GM12874 (cell line): Measurements from ENCODE around the gene ZBTB7B.

Source experiments
- CTCF ChIP-seq: IDR thresholded peaks from 2 replicates; pipeline ENCODE4 v1.5.1; 2011; ENCODE audit warnings: low read depth, mild to moderate bottlenecking, control low read depth, low read length, moderate library complexity; ENCODE audit not compliant: insufficient read depth

ZBTB7B gene

GRCh38 chr1:155061381-155062150 is 59.0 kb downstream of the ZBTB7B start:
- peak; percentile 99 for TF ChIP-seq CTCF

GRCh38 chr1:155062151-155062686 is 59.6 kb downstream of the ZBTB7B start:
- peak; percentile 24; the same call in 1 of the 2 replicates for TF ChIP-seq CTCF

- peak; percentile 99 for TF ChIP-seq CTCF
These were observed 60.3 kb downstream of the ZBTB7B start for GRCh38 chr1:155062702-155063411.

GRCh38 chr1:155063550-155064110 is 61.0 kb downstream of the ZBTB7B start, which contains the start of gene EFNA4:
TSS of gene EFNA4 (plus strand) at chr1:155063740. CDS start at chr1:155063824, 84 bp downstream.
- no peak for TF ChIP-seq CTCF

- no peak for TF ChIP-seq CTCF
These were observed 61.7 kb downstream of the ZBTB7B start for GRCh38 chr1:155064111-155064831.

- no peak for TF ChIP-seq CTCF
These were observed 62.3 kb downstream of the ZBTB7B start for GRCh38 chr1:155064832-155065429.
